ENCODE data around the gene PSME4. TPM values are rescaled to one million over a fixed set of nuclear protein-coding genes. Genes with fewer than 3 reads are reported as not detected.

PSME4 gene
- total and polyA plus RNA-seq, 2 of the 13 experiments (the other 11 are each of a cell fraction or from before 2014, with no cell fraction given): 52.1 to 77.8 TPM

- TF ChIP-seq MAZ (IDR thresholded peaks at IDR 0.05; ENCODE audit: borderline replicate concordance, low read depth, low read length) (no peak), MAZ (CRISPR knock-in tag; IDR thresholded peaks at IDR 0.05; ENCODE audit: low read depth) (no peak), SMAD1 (CRISPR knock-in tag; IDR thresholded peaks at IDR 0.05; ENCODE audit: borderline replicate concordance, low read depth) (no peak), SMAD3 (CRISPR knock-in tag; IDR thresholded peaks at IDR 0.05) (no peak), ZNF256 (CRISPR knock-in tag; conservative IDR thresholded peaks at IDR 0.05) (no peak)
Measured at GRCh38 chr2:53865962-53866361, 104.8 kb downstream of the PSME4 start (continued).

DNA sequence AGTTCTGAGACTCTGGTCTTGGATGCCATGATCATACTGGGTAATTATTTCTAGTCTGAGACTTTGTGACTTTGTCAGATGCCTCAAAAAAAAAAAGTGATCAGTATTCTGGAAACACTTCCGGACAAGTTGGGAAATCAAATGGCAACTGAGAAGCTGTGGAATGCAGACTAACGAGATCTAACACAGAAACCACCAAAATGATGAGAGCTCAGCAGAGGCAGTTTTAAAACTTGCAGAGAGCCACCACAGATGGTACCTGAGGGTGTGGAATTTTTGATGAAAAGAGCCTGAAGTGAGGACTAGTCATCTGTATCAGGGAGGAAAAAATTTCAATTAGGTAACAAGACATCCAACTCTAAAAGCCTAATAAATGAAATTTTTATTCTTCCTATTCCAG is 105.5 kb downstream of the PSME4 start:
- DNase-seq (ENCODE audit: low spot score) (no peak), ATAC-seq (no peak), FAIRE-seq (no peak)
- in situ Hi-C loops (cut with HindIII; ENCODE audit: extremely low pct_ligation_motif_present, low pct_unique_long_range_greater_than_20kb): no loop called here
- Histone ChIP-seq H2AFZ (ENCODE audit: low read length) (no peak overlapping the region), H3K79me2 (ENCODE audit: insufficient read depth, low read length) (no peaks in the 10 kb centered on the region), H3K4me3 (replicated peaks in 1 of 3; ENCODE audit: insufficient read depth in 1 of 3, low read depth in 2 of 3, low read length in 3 of 3) (no peak overlapping the region), H3K27ac (ENCODE audit: extremely low read length, insufficient read depth, low read length) (no peak overlapping the region), H3K4me2 (ENCODE audit: low read depth, low read length) (no peak overlapping the region), H3K27me3 (ENCODE audit: control insufficient read depth in 1 of 2, insufficient read depth in 2 of 2, low read length in 2 of 2) (no peaks in the 10 kb centered on the region), H4K20me1 (ENCODE audit: insufficient read depth, low read length) (no peaks in the 10 kb centered on the region), H3K9ac (ENCODE audit: insufficient read depth, low read depth, low read length) (no peak overlapping the region), H3K9me3 (ENCODE audit: low read length) (no peaks in the 10 kb centered on the region), H3K4me1 (ENCODE audit: insufficient read depth, low read length) (no peaks in the 10 kb centered on the region), H3K36me3 (replicated peaks in 1 of 2; ENCODE audit: control insufficient read depth in 1 of 2, insufficient read depth in 2 of 2, low read length in 2 of 2) (peaks cover 22 to 40% of the 10 kb centered on the region in 2 experiments)
- POLR2A ChIA-PET: no interaction called here
- TF ChIP-seq ZFX (CRISPR knock-in tag; IDR thresholded peaks at IDR 0.05; ENCODE audit: low read depth): no peak
- no peak for TF ChIP-seq ZBTB42 (CRISPR knock-in tag; IDR thresholded peaks at IDR 0.05)
- TF ChIP-seq CREM (IDR thresholded peaks at IDR 0.05): no peak
- no peak for TF ChIP-seq CREM (CRISPR knock-in tag; IDR thresholded peaks at IDR 0.05)
- no peak for TF ChIP-seq DZIP1 (CRISPR knock-in tag; IDR thresholded peaks at IDR 0.05)
- TF ChIP-seq ZNF598 (CRISPR knock-in tag; IDR thresholded peaks at IDR 0.05; ENCODE audit: borderline replicate concordance): no peak
- TF ChIP-seq ZNF574 (CRISPR knock-in tag; IDR thresholded peaks at IDR 0.05): no peak
- CTCF ChIA-PET (ENCODE audit: low intra/inter-chr PET ratio, low total read pairs): no interaction called here
- WGBS (ENCODE audit: low lambda C conversion rate): 95% methylated on average over 2 of the region's 2 CpGs
- intact Hi-C loops (cut with micrococcal nuclease; ENCODE audit: unreplicated experiment): no loop called here
- BruUV-seq (replicated peaks): no TSS peak

All from HepG2 (cell line).